Right lobe of liver (tissue), 6 donors: Measurements from ENCODE around the gene STXBP6. TPM values are rescaled to one million over a fixed set of nuclear protein-coding genes. Genes with fewer than 3 reads are reported as not detected.
A peak's percentile ranks its signal among the peaks of the same experiment; 100 is the strongest.
"Not testable (repeated sequence)": the region's sequence is repeated elsewhere in the genome, so short reads cannot be mapped to it uniquely, and the experiment has no call there.

Source experiments
- ATAC-seq, 4 donors: fragments of 200-7000 bp; cut with Tn5 transposase; one replicate each; pipeline ENCODE4 v1.9.1; 2020; ENCODE audit warnings: mild to moderate bottlenecking in 4 of 4, moderate library complexity in 4 of 4
- DNase-seq, 3 donors: peaks; one replicate each; pipeline ENCODE4 v3.0.0-alpha.2; 2020
- H3K27ac ChIP-seq, 3 donors: fragments of 200-600 bp; one replicate each; pipeline ENCODE4 v1.8.0; 2022
- H3K27me3 ChIP-seq, 2 donors: fragments of 200-600 bp; one replicate each; pipeline ENCODE4 v1.8.0; 2022
- H3K36me3 ChIP-seq, 4 donors: fragments of 200-600 bp; sonication (generic) in 1 of 4; one replicate each; pipeline versions ENCODE4 v1.5.1 to v1.8.0; 2017 to 2022; ENCODE audit warnings: control low read depth in 1 of 4
- H3K4me1 ChIP-seq, 4 donors: fragments of 200-600 bp; sonication (generic) in 1 of 4; one replicate each; pipeline versions ENCODE4 v1.5.1 to v1.8.0; 2017 to 2022; ENCODE audit warnings: control low read depth in 1 of 4
- H3K4me3 ChIP-seq, 3 donors: fragments of 200-600 bp; one replicate each; pipeline ENCODE4 v1.8.0; 2022
- H3K9me3 ChIP-seq, 4 donors: fragments of 200-600 bp; sonication (generic) in 1 of 4; one replicate each; pipeline versions ENCODE4 v1.5.1 to v1.8.0; 2017 to 2022; ENCODE audit warnings: control low read depth in 1 of 4
- POLR2A ChIP-seq: fragments of 450-650 bp; IDR thresholded peaks from one replicate; pipeline ENCODE4 v1.6.1; 2017; ENCODE audit warnings: antibody characterized with exemption, mild to moderate bottlenecking
- WGBS: methylation state at CpG from one replicate; pipeline ENCODE4 v1.1.6; 2018; ENCODE audit warnings: low coverage, low lambda C conversion rate; ENCODE audit not compliant: insufficient coverage; ENCODE audit errors: missing lambda C conversion rate; 5-methylcytosine and 5-hydroxymethylcytosine counted together
- intact Hi-C, 2 donors: fragments of 100-400 bp; cut with DNase I; formaldehyde crosslinking; loops; one replicate each; pipeline versions ENCODE4 v1.11.2 to v1.14.1; 2022
- total RNA-seq, 6 experiments: library from RNA; depleted of rRNA in 2 of 6; stranded (reverse); fragments of >200 nt in 2 of 6; fragmentation: NEBNext Ultra II Directional in 3 of 6; extraction: Animal tissue kit (Norgen Biotek cat#: 25700) in 3 of 6; gene quantifications; one replicate each; pipeline versions ENCODE4 v1.1.0 to v1.2.4, GENCODE V29; 2016 to 2023
- TF ChIP-seq, protein P1 (sequence below), 4 donors: fragments of 200-600 bp in 3 of 4; fragments of 450-650 bp in 1 of 4; IDR thresholded peaks; one replicate each; pipeline versions ENCODE4 v1.5.1 to v1.8.0; 2016 to 2022; ENCODE audit warnings: antibody characterized with exemption in 4 of 4, mild to moderate bottlenecking in 2 of 4
- donor health status: DM: no; HTN: yes; CAD: no.
- donor health status: DM: no; HTN: no; CAD: no.
- donor health status: DM: no; HTN: no; CAD: no.
- donor health status: DM: no; HTN: yes; CAD: no.
- donor health status: DM: no; HTN: yes; CAD: no.

Gene STXBP6
- total RNA-seq, 6 experiments from 2014 or later = 0.55 to 1.7 (median 1.1) TPM

DNA sequence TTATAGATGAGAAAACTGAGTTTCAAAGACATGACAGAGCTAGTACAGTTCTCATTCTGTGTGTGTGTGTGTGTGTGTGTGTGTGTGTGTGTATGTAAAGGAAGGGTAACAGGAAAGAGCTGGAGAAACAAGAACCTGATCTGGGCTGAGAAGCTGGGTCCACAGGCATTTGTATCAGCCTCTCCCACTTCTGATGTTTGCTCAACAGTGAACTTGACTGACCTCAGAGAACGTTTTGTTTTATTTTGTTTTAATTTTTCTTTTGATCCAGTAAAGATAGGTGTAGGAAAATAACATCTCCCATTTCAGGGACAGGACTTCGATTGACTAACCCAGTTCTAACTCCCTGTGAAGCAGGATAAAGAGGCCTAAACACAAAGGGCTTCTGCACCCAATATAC, 85.4 kb downstream of the STXBP6 start:
- TF ChIP-seq, protein P1, sequence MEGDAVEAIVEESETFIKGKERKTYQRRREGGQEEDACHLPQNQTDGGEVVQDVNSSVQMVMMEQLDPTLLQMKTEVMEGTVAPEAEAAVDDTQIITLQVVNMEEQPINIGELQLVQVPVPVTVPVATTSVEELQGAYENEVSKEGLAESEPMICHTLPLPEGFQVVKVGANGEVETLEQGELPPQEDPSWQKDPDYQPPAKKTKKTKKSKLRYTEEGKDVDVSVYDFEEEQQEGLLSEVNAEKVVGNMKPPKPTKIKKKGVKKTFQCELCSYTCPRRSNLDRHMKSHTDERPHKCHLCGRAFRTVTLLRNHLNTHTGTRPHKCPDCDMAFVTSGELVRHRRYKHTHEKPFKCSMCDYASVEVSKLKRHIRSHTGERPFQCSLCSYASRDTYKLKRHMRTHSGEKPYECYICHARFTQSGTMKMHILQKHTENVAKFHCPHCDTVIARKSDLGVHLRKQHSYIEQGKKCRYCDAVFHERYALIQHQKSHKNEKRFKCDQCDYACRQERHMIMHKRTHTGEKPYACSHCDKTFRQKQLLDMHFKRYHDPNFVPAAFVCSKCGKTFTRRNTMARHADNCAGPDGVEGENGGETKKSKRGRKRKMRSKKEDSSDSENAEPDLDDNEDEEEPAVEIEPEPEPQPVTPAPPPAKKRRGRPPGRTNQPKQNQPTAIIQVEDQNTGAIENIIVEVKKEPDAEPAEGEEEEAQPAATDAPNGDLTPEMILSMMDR (IDR thresholded peaks at IDR 0.05) = no peak
- DNase-seq (no peak), ATAC-seq (no peak)
- Histone ChIP-seq H3K4me1 (peaks cover 0 to 4% (median 0%) of the 10 kb centered on the region in 4 donors), H3K27me3 (no peaks in the 10 kb centered on the region), H3K27ac (no peak overlapping the region), H3K9me3 (no peaks in the 10 kb centered on the region), H3K36me3 (no peaks in the 10 kb centered on the region), H3K4me3 (no peak overlapping the region)
- WGBS = 57% methylated on average over 2 of the region's 2 CpGs
- intact Hi-C loops = no loop called here

DNA sequence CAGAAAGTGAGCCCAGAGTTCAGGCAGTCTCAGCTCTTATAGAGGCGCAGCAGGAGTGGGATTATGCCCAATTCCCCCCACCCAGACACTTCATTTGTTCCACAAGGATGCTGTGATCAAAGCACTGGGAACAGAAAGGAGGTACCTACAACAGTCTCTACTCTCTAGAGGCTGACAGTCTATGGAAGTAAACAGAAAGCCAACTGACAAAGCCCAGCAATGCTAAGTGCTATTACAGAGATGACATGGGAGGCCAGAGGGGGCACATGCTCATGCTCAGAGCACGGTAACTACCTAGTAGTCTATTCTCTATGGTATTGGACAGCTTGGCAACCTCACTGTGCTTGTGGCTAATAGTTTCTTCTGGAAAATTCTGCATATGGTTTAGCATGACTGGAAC, 85.9 kb downstream of the STXBP6 start:
- TF ChIP-seq, protein P1 (IDR thresholded peaks at IDR 0.05) = no peak
- TF ChIP-seq POLR2A = no peak
- peaks cover 0 to 4% (median 0%) of the 10 kb centered on the region in 4 donors for H3K4me1 ChIP-seq
- no peaks in the 10 kb centered on the region for H3K9me3 ChIP-seq
- ATAC-seq (no peak), DNase-seq (no peak)
- no peak overlapping the region for H3K27ac ChIP-seq
- no peaks in the 10 kb centered on the region for H3K27me3 ChIP-seq
- WGBS = 75% methylated on average over 1 of the region's 2 CpGs
- intact Hi-C loops = no loop called here
- H3K4me3 ChIP-seq = no peak overlapping the region
- no peaks in the 10 kb centered on the region for H3K36me3 ChIP-seq

DNA sequence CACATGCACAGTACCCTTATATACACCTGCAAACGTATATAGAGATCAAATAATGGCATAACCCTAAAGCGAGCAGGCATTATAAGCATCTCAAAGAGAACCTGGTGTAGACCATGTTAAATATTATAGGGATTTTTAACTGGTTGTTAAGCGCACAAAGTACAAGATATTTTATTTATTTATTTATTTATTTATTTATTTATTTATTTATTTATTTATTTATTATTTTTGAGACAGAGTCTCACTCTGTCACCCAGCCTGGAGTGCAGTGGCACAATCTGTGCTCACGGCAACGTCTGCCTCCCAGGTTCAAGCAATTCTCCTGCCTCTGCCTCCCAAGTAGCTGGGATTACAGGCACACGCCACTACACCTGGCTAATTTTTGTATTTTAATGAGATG, 87.8 kb downstream of the STXBP6 start:
- H3K4me3 ChIP-seq, intact Hi-C loops, H3K4me1 ChIP-seq, H3K27me3 ChIP-seq, DNase-seq, H3K27ac ChIP-seq, H3K9me3 ChIP-seq, ATAC-seq, H3K36me3 ChIP-seq: not testable (repeated sequence)
- 89% methylated on average over 6 of the region's 6 CpGs for WGBS

DNA sequence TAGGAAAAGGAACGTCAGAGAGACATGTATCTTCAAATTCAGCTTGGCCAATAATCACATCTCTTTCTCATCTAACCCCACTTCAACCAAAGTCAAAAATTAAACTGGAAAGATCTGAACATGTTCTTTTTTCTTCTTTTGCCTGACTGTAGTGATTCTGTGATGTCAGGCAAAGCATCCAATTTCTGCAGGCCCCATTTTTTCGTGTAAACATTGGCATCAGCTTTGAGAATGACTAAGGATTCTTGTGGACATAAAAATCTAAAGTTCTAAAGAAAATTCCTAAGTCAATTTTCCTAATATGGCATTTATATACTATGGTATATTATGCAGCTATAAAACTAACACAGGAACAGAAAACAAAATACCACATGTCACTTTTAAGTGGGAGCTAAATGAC, 89.1 kb downstream of the STXBP6 start:
- 65% methylated on average over 2 of the region's 2 CpGs for WGBS
- Histone ChIP-seq H3K27me3 (no peaks in the 10 kb centered on the region), H3K27ac (no peak overlapping the region), H3K36me3 (no peaks in the 10 kb centered on the region), H3K4me3 (no peak overlapping the region), H3K9me3 (no peaks in the 10 kb centered on the region), H3K4me1 (peaks cover 0 to under 1% (median 0%) of the 10 kb centered on the region in 4 donors)
- TF ChIP-seq, protein P1 (IDR thresholded peaks at IDR 0.05) = no peak
- TF ChIP-seq POLR2A = no peak
- intact Hi-C loops = no loop called here
- no peak for DNase-seq
- ATAC-seq = no peak

DNA sequence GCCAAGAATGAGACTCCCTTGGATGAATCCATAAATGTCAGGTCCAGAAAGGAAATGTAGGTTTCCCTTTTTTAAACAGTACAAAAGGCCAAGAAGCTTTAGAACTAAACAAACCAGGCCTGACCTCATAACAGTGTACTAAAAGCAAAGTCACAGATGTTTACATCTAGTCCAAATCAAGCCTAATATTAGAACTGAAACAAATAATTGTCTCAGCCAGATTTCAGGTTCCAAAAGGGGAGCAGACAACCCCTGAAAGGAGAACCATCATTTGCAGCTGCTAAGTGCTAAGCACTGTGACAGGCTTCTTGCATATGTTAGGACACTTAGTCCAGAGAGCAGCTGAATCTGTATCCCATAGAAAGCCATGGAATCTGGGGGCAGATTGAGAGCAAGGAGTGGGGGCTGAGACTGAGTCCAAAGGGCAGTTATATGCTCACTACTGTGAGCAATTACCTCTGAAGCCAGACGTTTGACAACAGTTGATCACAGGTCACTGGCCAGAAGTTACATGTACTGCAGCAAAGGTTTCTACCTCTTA, 90.1 kb downstream of the STXBP6 start:
- TF ChIP-seq, protein P1 (IDR thresholded peaks at IDR 0.05) = no peak
- TF ChIP-seq POLR2A = no peak
- Histone ChIP-seq H3K27me3 (no peaks in the 10 kb centered on the region), H3K27ac (no peak overlapping the region), H3K4me1 (no peaks in the 10 kb centered on the region), H3K9me3 (no peaks in the 10 kb centered on the region), H3K4me3 (no peak overlapping the region), H3K36me3 (no peaks in the 10 kb centered on the region)
- ATAC-seq (peak; percentile 49 to 79 (median 64)), DNase-seq (no peak)
- intact Hi-C loops = no loop called here
- 0% methylated on average over 1 of the region's 1 CpG for WGBS
